GM23248 (cell line): ENCODE measurements around the gene HEMGN.

Experiments
- EZH2 ChIP-seq: fragments of 200-600 bp; sonication (generic); IDR thresholded peaks from 2 replicates; pipeline ENCODE4 v1.6.1; 2018; ENCODE audit warnings: antibody characterized with exemption, mild to moderate bottlenecking; ENCODE audit not compliant: insufficient read depth, poor library complexity, severe bottlenecking
- EZH2phosphoT487 ChIP-seq: fragments of 200-600 bp; sonication (generic); IDR thresholded peaks from 2 replicates; pipeline ENCODE4 v1.6.1; 2018; ENCODE audit warnings: antibody characterized with exemption, moderate library complexity, mild to moderate bottlenecking, low read depth; ENCODE audit not compliant: insufficient read depth

DNA sequence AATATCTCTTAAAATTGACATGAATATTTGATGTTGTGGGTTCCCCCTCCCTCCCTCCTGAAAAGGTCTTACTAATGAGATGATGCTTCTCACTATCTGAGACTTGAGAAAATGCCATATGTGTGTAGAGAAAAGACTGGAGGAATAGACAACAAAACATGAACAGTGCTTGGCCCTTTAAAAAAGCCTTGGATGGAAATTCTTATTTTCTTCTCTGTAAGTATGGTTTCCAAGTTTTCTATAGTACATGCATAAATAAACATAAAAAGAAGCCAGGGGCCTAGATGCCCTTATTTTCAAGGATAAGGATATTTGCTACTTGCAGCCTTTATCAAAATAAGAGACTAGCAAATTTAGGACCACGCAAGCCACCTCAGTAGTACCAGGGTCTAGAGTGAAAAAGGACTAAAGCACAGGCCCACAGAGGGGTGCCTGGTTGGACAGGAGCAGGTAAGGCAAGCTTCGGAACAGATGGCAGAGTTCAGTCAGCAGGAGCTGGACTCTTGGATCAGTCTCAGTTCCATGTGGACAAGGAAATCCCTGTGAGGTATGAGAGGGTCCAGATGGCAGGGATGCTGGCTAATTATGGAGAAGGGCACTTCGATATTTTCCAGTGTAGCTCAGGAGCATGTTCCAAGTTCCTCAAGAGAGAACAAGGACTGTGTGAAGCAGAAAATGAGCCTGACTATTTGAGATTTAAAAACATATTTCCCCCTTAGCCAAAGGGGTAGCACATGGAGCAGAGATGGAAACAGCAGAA, 40.6 kb upstream of the HEMGN start:
- TF ChIP-seq EZH2 (no peak), EZH2phosphoT487 (no peak)
